Breast epithelium (tissue), 3 donors: ENCODE data around the gene NTMT2.

Experiments used
- CTCF ChIP-seq, 3 donors: fragments of 450-650 bp; IDR thresholded peaks; one replicate each; pipeline ENCODE4 v1.5.1; 2016 to 2017; ENCODE audit warnings: antibody characterized with exemption in 3 of 3, mild to moderate bottlenecking in 3 of 3, moderate library complexity in 3 of 3
- POLR2A ChIP-seq: fragments of 450-650 bp; IDR thresholded peaks from one replicate; pipeline ENCODE4 v1.6.1; 2016; ENCODE audit warnings: antibody characterized with exemption, mild to moderate bottlenecking, moderate library complexity
- POLR2AphosphoS5 ChIP-seq, 3 donors: sonication (generic); formaldehyde crosslinking; IDR thresholded peaks; one replicate each; pipeline ENCODE4 v1.6.1; 2017; ENCODE audit warnings: antibody characterized with exemption in 3 of 3

- no peak for TF ChIP-seq CTCF (IDR thresholded peaks at IDR 0.05)
- TF ChIP-seq POLR2A, result no peak
- no peak for TF ChIP-seq POLR2AphosphoS5 (IDR thresholded peaks at IDR 0.05)
Observed at GRCh38 chr1:170198584-170198983, 52.8 kb downstream of the NTMT2 start.
